B cell (primary cell): ENCODE results near the gene OLFML2B. TPM values are rescaled to one million over a fixed set of nuclear protein-coding genes. Genes with fewer than 3 reads are reported as not detected.

ENCODE experiments used
- ATAC-seq: fragments of 200-7000 bp; cut with Tn5 transposase; one replicate; pipeline ENCODE4 v1.10.0; 2021; ENCODE audit warnings: low read depth, mild to moderate bottlenecking, moderate number of reproducible peaks, moderate library complexity
- CTCF ChIA-PET: fragments of 350-600 bp; sonication (Branson Sonifier 250); formaldehyde crosslinking; loops from one replicate; lab custom pipeline; 2021; ENCODE audit warnings: antibody characterized with exemption, inconsistent platforms; lab: Charles Lee
- POLR2A ChIA-PET: fragments of 350-600 bp; sonication (Branson Sonifier 250); formaldehyde crosslinking; loops from one replicate; lab custom pipeline; 2021; ENCODE audit warnings: antibody characterized with exemption; lab: Charles Lee
- DNase-seq: peaks from one replicate; pipeline ENCODE4 v3.0.0; 2013
- H2AFZ ChIP-seq: 2 replicates; pipeline ENCODE4 v1.6.1; 2012; ENCODE audit warnings: mild to moderate bottlenecking, low read depth, low read length; ENCODE audit not compliant: insufficient read depth, poor library complexity, severe bottlenecking
- H3K27ac ChIP-seq, 2 donors: 1 replicate in 1 of 2; 2 replicates in 1 of 2; pipeline ENCODE4 v1.5.1; 2012 to 2013; ENCODE audit warnings: low read length in 2 of 2, mild to moderate bottlenecking in 2 of 2, moderate library complexity in 1 of 2
- H3K27me3 ChIP-seq, 4 experiments: fragments of 200-600 bp in 1 of 4; sonication (generic) in 1 of 4; replicated peaks in 1 of 4; 1 replicate in 2 of 4; 2 replicates in 2 of 4; pipeline versions ENCODE4 v1.6.1 to v1.7.0; 2013 to 2016; ENCODE audit warnings: low read length in 3 of 4, mild to moderate bottlenecking in 2 of 4, mixed read lengths in 1 of 4, moderate library complexity in 1 of 4; ENCODE audit not compliant: insufficient read depth in 4 of 4, control insufficient read depth in 3 of 4; ENCODE audit errors: control extremely low read depth in 1 of 4
- H3K36me3 ChIP-seq, 2 experiments: replicated peaks in 1 of 2; 1 replicate in 1 of 2; 2 replicates in 1 of 2; pipeline versions ENCODE4 v1.6.1 to v1.7.1; 2013; ENCODE audit warnings: low read length in 1 of 2; ENCODE audit not compliant: insufficient read depth in 2 of 2, control insufficient read depth in 1 of 2; ENCODE audit errors: control extremely low read depth in 1 of 2, extremely low read depth in 1 of 2
- H3K4me1 ChIP-seq, 2 donors: fragments of 200-600 bp in 1 of 2; sonication (generic) in 1 of 2; 1 replicate in 1 of 2; 2 replicates in 1 of 2; pipeline versions ENCODE4 v1.5.1 to v1.6.1; 2013 to 2017; ENCODE audit warnings: low read length in 2 of 2; ENCODE audit not compliant: control insufficient read depth in 2 of 2, insufficient read depth in 2 of 2
- H3K4me2 ChIP-seq: replicated peaks from 2 replicates; pipeline ENCODE3; 2012; ENCODE audit warnings: mild to moderate bottlenecking, low read depth, low read length; ENCODE audit not compliant: poor library complexity, severe bottlenecking
- H3K4me3 ChIP-seq, 5 experiments: fragments of 200-600 bp in 1 of 5; sonication (generic) in 1 of 5; 1 replicate in 3 of 5; 2 replicates in 2 of 5; pipeline versions ENCODE4 v1.5.1 to v1.7.0; 2011 to 2016; ENCODE audit warnings: low read length in 4 of 5, mild to moderate bottlenecking in 4 of 5, low read depth in 2 of 5, control low read depth in 1 of 5, moderate library complexity in 1 of 5; ENCODE audit not compliant: insufficient read depth in 1 of 5; ENCODE audit errors: control extremely low read depth in 1 of 5, extremely low read depth in 1 of 5
- H3K79me2 ChIP-seq: fragments of 200-600 bp; sonication (generic); one replicate; pipeline ENCODE4 v1.6.0; 2016; ENCODE audit warnings: low read length; ENCODE audit not compliant: control insufficient read depth, insufficient read depth
- H3K9ac ChIP-seq: fragments of 200-600 bp; sonication (generic); 2 replicates; pipeline ENCODE4 v1.6.1; 2017; ENCODE audit warnings: mild to moderate bottlenecking, low read length, moderate library complexity
- H3K9me3 ChIP-seq, 3 donors: one replicate each; pipeline versions ENCODE4 v1.6.1 to v1.7.1; 2013; ENCODE audit warnings: low read length in 2 of 3; ENCODE audit not compliant: control insufficient read depth in 2 of 3, insufficient read depth in 1 of 3; ENCODE audit errors: control extremely low read depth in 1 of 3
- H4K20me1 ChIP-seq: 2 replicates; pipeline ENCODE4 v1.6.0; 2012; ENCODE audit warnings: mild to moderate bottlenecking, low read length; ENCODE audit not compliant: insufficient read depth, control insufficient read depth, poor library complexity, severe bottlenecking
- H3K27ac Mint-ChIP-seq: one replicate; pipeline ENCODE4 v1.8.0; 2021; ENCODE audit warnings: mixed read lengths
- H3K27me3 Mint-ChIP-seq: one replicate; pipeline ENCODE4 v1.8.0; 2021; ENCODE audit warnings: mixed read lengths
- H3K4me1 Mint-ChIP-seq: one replicate; pipeline ENCODE4 v1.8.0; 2021; ENCODE audit warnings: mixed read lengths
- H3K4me3 Mint-ChIP-seq: one replicate; pipeline ENCODE4 v1.8.0; 2021; ENCODE audit warnings: mixed read lengths
- H3K9me3 Mint-ChIP-seq: one replicate; pipeline ENCODE4 v1.8.0; 2022; ENCODE audit warnings: mixed read lengths; ENCODE audit not compliant: insufficient read depth
- CTCF ChIP-seq: fragments of 200-600 bp; IDR thresholded peaks from one replicate; pipeline ENCODE4 v1.8.0; 2022; ENCODE audit warnings: antibody characterized with exemption, mild to moderate bottlenecking
- EZH2 ChIP-seq: IDR thresholded peaks from 2 replicates; pipeline ENCODE4 v1.6.1; 2012; ENCODE audit warnings: borderline replicate concordance, low read depth, mild to moderate bottlenecking, moderate library complexity, low read length; ENCODE audit not compliant: insufficient read depth, poor library complexity, severe bottlenecking
- WGBS: methylation state at CpG from one replicate; pipeline ENCODE4 v1.1.5; 2013; ENCODE audit warnings: missing lambda C conversion rate; ENCODE audit not compliant: insufficient coverage; 5-methylcytosine and 5-hydroxymethylcytosine counted together
- intact Hi-C: fragments of 100-400 bp; cut with micrococcal nuclease; formaldehyde crosslinking; loops from one replicate; pipeline ENCODE4 v1.10.0; 2022
- polyA plus RNA-seq: library from polyadenylated mRNA; depleted of rRNA; stranded (reverse); fragments of >200 nt; gene quantifications from 2 replicates; pipeline ENCODE4 v1.2.3, GENCODE V29; 2012
- total RNA-seq, 2 donors: library from RNA; stranded (reverse); fragments of 120-200 nt in 1 of 2; gene quantifications; 1 replicate in 1 of 2; 2 replicates in 1 of 2; pipeline versions ENCODE4 v1.2.3 to v1.2.4, GENCODE V29; 2013 to 2022

Gene OLFML2B
- total and polyA plus RNA-seq, 2 donors (not counting 1 experiment from before 2014, with no cell fraction given) = not detected

DNA sequence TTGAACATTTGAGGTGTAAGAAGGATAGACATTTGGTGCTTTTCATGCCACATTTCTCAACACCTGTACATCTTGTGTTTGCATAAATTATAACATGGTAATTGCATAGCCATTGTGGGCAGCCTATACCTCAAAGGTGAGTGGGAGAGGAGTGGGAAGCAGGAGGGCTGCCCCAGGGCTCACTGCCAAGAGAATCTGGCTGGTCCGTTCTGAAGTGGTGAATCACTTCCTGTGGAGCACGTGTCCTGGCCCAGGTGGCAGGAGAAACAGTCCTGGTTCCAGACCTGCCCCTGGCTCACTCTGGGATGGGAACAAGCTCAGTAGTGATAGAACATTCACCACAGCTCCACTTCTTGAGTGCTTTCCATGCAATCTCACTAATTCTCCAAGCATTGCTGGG lies 11.6 kb upstream of the OLFML2B start:
- intact Hi-C loops = no loop called here
- Histone ChIP-seq H4K20me1 (no peaks in the 10 kb centered on the region), H3K4me3 (no peak overlapping the region), H3K36me3 (no peaks in the 10 kb centered on the region), H3K4me1 (no peaks in the 10 kb centered on the region), H3K9me3 (peaks cover 0 to 3% (median 0%) of the 10 kb centered on the region in 3 donors), H3K4me2 (no peak overlapping the region), H3K27ac (no peak overlapping the region), H3K27me3 (peaks cover 0 to 13% (median 7%) of the 10 kb centered on the region in 4 experiments), H3K9ac (no peak overlapping the region), H2AFZ (no peak overlapping the region), H3K79me2 (no peaks in the 10 kb centered on the region)
- no peak for ATAC-seq
- Mint-ChIP-seq H3K4me1 (no peaks in the 10 kb centered on the region), H3K4me3 (no peak overlapping the region), H3K9me3 (no peaks in the 10 kb centered on the region), H3K27me3 (peaks cover 71% of the 10 kb centered on the region), H3K27ac (no peak overlapping the region)
- 0% methylated on average over 2 of the region's 2 CpGs for WGBS
- CTCF ChIA-PET = interaction anchor here (1.2 kb wide), 1 partner anchor 11 kb away, joined by 3 read pairs; no protein-coding TSS in a partner anchor
- DNase-seq = no peak
- no peak for TF ChIP-seq CTCF
- TF ChIP-seq EZH2 = no peak
- POLR2A ChIA-PET = no interaction called here

DNA sequence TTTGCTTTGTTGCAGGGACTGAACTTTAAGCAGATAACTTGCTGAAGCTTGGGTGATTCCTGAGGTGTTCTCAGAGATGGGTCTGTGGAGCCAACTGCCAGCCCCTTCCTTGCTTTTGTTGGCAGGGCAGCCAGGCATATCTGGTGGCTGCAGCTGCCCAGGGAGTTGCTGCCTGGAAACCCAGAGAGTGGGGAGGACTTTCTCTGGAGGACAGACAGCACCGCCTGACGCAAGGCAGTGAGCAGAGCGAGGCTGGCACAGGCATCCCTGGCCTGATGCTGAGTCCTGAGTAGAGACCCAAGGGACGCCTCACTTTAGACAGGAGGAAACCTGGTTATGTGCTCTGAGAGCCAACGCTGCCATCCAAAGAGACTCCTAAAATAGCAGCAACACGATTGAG lies 9.8 kb upstream of the OLFML2B start:
- intact Hi-C loops = no loop called here
- Histone ChIP-seq H3K4me2 (no peak overlapping the region), H3K79me2 (no peaks in the 10 kb centered on the region), H3K27me3 (peaks cover 0 to 10% (median 6%) of the 10 kb centered on the region in 4 experiments), H3K9ac (no peak overlapping the region), H3K4me3 (no peak overlapping the region), H3K36me3 (no peaks in the 10 kb centered on the region), H3K27ac (no peak overlapping the region), H2AFZ (no peak overlapping the region), H4K20me1 (no peaks in the 10 kb centered on the region), H3K4me1 (peaks cover 4 to 5% of the 10 kb centered on the region in 2 donors), H3K9me3 (peaks cover 0 to 3% (median 0%) of the 10 kb centered on the region in 3 donors)
- no peak for TF ChIP-seq CTCF
- no peak for TF ChIP-seq EZH2
- H3K4me1 Mint-ChIP-seq = peaks cover 3% of the 10 kb centered on the region
- DNase-seq = no peak
- peaks cover 63% of the 10 kb centered on the region for H3K27me3 Mint-ChIP-seq
- H3K4me3 Mint-ChIP-seq = no peak overlapping the region
- no peak for ATAC-seq
- 20% methylated on average over 6 of the region's 6 CpGs for WGBS
- no peaks in the 10 kb centered on the region for H3K9me3 Mint-ChIP-seq
- H3K27ac Mint-ChIP-seq = no peak overlapping the region
- ChIA-PET CTCF (interaction anchor here (1.4 kb wide), 1 partner anchor 241 kb away, joined by 3 read pairs; no protein-coding TSS in a partner anchor), POLR2A (no interaction called here)
